MM.1S (cell line): Measurements from ENCODE around the gene MPND.

Experiments
- DNase-seq: peaks from one replicate; pipeline ENCODE4 v3.0.0-alpha.2; 2015
- H2AFZ ChIP-seq: fragments of 300-600 bp; sonication (generic); 2 replicates; pipeline ENCODE4 v1.6.0; 2016; ENCODE audit warnings: antibody characterized with exemption, low read length
- H3F3A ChIP-seq: fragments of 300-600 bp; sonication (generic); 2 replicates; pipeline ENCODE4 v1.6.1; 2016; ENCODE audit warnings: mild to moderate bottlenecking, antibody characterized with exemption, low read length, moderate library complexity, mixed read lengths; ENCODE audit not compliant: insufficient read depth
- H3K27ac ChIP-seq: fragments of 300-600 bp; sonication (generic); 2 replicates; pipeline ENCODE4 v1.5.1; 2016; ENCODE audit warnings: mild to moderate bottlenecking, low read length
- H3K27me3 ChIP-seq: fragments of 300-600 bp; sonication (generic); replicated peaks from 2 replicates; pipeline ENCODE4 v1.6.0; 2016; ENCODE audit warnings: low read length; ENCODE audit not compliant: insufficient read depth
- H3K36me3 ChIP-seq: fragments of 300-600 bp; sonication (generic); replicated peaks from 2 replicates; pipeline ENCODE4 v1.6.1; 2016; ENCODE audit warnings: mild to moderate bottlenecking, low read length, mixed read lengths; ENCODE audit not compliant: insufficient read depth
- H3K4me1 ChIP-seq: fragments of 300-600 bp; sonication (generic); 2 replicates; pipeline ENCODE4 v1.6.1; 2016; ENCODE audit warnings: low read length, mixed read lengths
- H3K4me2 ChIP-seq: fragments of 300-600 bp; sonication (generic); 2 replicates; pipeline ENCODE4 v1.6.0; 2016; ENCODE audit warnings: low read depth, low read length
- H3K4me3 ChIP-seq: fragments of 300-600 bp; sonication (generic); 2 replicates; pipeline ENCODE4 v1.5.1; 2016; ENCODE audit warnings: low read length, mixed read lengths
- H3K79me2 ChIP-seq: fragments of 300-600 bp; sonication (generic); 2 replicates; pipeline ENCODE4 v1.6.1; 2016; ENCODE audit warnings: mixed run types, low read length, mixed read lengths
- H3K9ac ChIP-seq: fragments of 300-600 bp; sonication (generic); 2 replicates; pipeline ENCODE4 v1.6.1; 2016; ENCODE audit warnings: low read length, mixed read lengths
- H3K9me2 ChIP-seq: fragments of 300-600 bp; sonication (generic); replicated peaks from 2 replicates; pipeline ENCODE4 v1.6.1; 2016; ENCODE audit warnings: mild to moderate bottlenecking, low read length, mixed read lengths; ENCODE audit not compliant: insufficient read depth
- H3K9me3 ChIP-seq: fragments of 300-600 bp; sonication (generic); replicated peaks from 2 replicates; pipeline ENCODE4 v1.6.1; 2016; ENCODE audit warnings: mild to moderate bottlenecking, low read length, mixed read lengths; ENCODE audit not compliant: insufficient read depth
- H4K20me1 ChIP-seq: fragments of 300-600 bp; sonication (generic); 2 replicates; pipeline ENCODE4 v1.6.1; 2016; ENCODE audit warnings: mild to moderate bottlenecking, low read length, moderate library complexity, mixed read lengths; ENCODE audit not compliant: insufficient read depth
- EZH2 ChIP-seq: fragments of 300-600 bp; sonication (generic); optimal IDR thresholded peaks from 2 replicates; pipeline ENCODE3; 2017; ENCODE audit warnings: low read depth, mild to moderate bottlenecking, antibody characterized with exemption, low read length, mixed read lengths
- EZH2phosphoT487 ChIP-seq: fragments of 300-600 bp; sonication (generic); IDR thresholded peaks from 2 replicates; pipeline ENCODE4 v1.6.1; 2018; ENCODE audit warnings: antibody characterized with exemption, low read length
- TF ChIP-seq, protein P1 (sequence below): fragments of 300-600 bp; sonication (generic); IDR thresholded peaks from 2 replicates; pipeline ENCODE4 v1.5.1; 2016; ENCODE audit warnings: antibody characterized with exemption, low read length, mixed read lengths

MPND gene

DNA sequence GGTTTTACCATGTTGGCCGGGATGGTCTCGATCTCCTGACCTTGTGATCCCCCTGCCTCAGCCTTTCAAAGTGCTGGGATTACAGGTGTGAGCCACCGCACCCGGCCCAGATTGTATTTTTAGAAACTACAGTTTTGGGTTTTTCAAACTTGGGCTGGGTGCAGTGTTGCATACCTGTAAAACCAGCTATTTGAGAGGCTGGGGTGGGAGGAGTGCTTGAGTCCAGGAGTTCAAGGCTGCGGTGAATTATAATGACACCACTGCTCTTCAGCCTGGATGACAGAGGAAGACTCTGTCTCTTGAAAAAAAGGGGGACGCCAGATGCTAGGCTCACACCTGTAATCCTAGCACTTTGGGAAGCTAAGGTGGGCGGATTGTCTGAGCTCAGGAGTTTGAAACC lies 63.3 kb downstream of the MPND start:
- H3K27me3 ChIP-seq, result no peaks in the 10 kb centered on the region
- peaks cover 4% of the 10 kb centered on the region; the same call in 1 of the 2 replicates for H3F3A ChIP-seq
- no peak overlapping the region for H3K9ac ChIP-seq
- H3K27ac ChIP-seq, result no peak overlapping the region
- H2AFZ ChIP-seq, result no peak overlapping the region
- TF ChIP-seq EZH2phosphoT487 (no peak), EZH2 (no peak)
- TF ChIP-seq, protein P1, sequence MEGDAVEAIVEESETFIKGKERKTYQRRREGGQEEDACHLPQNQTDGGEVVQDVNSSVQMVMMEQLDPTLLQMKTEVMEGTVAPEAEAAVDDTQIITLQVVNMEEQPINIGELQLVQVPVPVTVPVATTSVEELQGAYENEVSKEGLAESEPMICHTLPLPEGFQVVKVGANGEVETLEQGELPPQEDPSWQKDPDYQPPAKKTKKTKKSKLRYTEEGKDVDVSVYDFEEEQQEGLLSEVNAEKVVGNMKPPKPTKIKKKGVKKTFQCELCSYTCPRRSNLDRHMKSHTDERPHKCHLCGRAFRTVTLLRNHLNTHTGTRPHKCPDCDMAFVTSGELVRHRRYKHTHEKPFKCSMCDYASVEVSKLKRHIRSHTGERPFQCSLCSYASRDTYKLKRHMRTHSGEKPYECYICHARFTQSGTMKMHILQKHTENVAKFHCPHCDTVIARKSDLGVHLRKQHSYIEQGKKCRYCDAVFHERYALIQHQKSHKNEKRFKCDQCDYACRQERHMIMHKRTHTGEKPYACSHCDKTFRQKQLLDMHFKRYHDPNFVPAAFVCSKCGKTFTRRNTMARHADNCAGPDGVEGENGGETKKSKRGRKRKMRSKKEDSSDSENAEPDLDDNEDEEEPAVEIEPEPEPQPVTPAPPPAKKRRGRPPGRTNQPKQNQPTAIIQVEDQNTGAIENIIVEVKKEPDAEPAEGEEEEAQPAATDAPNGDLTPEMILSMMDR, result no peak
- peaks cover 15% of the 10 kb centered on the region for H3K4me1 ChIP-seq
- H4K20me1 ChIP-seq, result peaks cover 24% of the 10 kb centered on the region; the same call in 1 of the 2 replicates
- no peak overlapping the region for H3K4me3 ChIP-seq
- H3K9me2 ChIP-seq, result no peaks in the 10 kb centered on the region
- H3K4me2 ChIP-seq, result no peak overlapping the region
- peaks cover 9% of the 10 kb centered on the region; the same call in 1 of the 2 replicates for H3K36me3 ChIP-seq
- no peak for DNase-seq
- H3K9me3 ChIP-seq, result no peaks in the 10 kb centered on the region
- H3K79me2 ChIP-seq, result peaks cover 88% of the 10 kb centered on the region

GRCh38 chr19:4409123-4409933 lies 66.0 kb downstream of the MPND start:
- H3K9ac ChIP-seq, result no peak overlapping the region
- H3K9me3 ChIP-seq, result no peaks in the 10 kb centered on the region
- peaks cover 13% of the 10 kb centered on the region for H3K36me3 ChIP-seq
- peaks cover 2% of the 10 kb centered on the region; the same call in 1 of the 2 replicates for H3K4me1 ChIP-seq
- no peak for DNase-seq
- no peaks in the 10 kb centered on the region for H3F3A ChIP-seq
- H3K79me2 ChIP-seq, result peaks cover 98% of the 10 kb centered on the region
- H3K27me3 ChIP-seq, result no peaks in the 10 kb centered on the region
- peaks cover 30% of the 10 kb centered on the region for H4K20me1 ChIP-seq
- no peak overlapping the region for H3K4me2 ChIP-seq
- no peak overlapping the region for H3K4me3 ChIP-seq
- TF ChIP-seq, protein P1, result no peak
- no peak overlapping the region for H3K27ac ChIP-seq
- H3K9me2 ChIP-seq, result no peaks in the 10 kb centered on the region
- no peak overlapping the region for H2AFZ ChIP-seq
